IMR-90 (cell line): ENCODE results near the gene ITPR2. TPM values are rescaled to one million over a fixed set of nuclear protein-coding genes. Genes with fewer than 3 reads are reported as not detected.

Experiments used
- ATAC-seq: fragments of 200-7000 bp; cut with Tn5 transposase; 2 replicates; pipeline ENCODE4 v1.9.1; 2020; ENCODE audit warnings: low read depth, mild to moderate bottlenecking, moderate library complexity
- BruUV-seq: library from RNA; stranded (reverse); fragments of 400-500 nt; replicated peaks from 2 replicates; lab custom pipeline; 2021; lab: Mats Ljungman, UMichigan
- CTCF ChIA-PET: fragments of 300-600 bp; formaldehyde crosslinking; extraction: SDS; loops from one replicate; lab custom pipeline; 2021; ENCODE audit warnings: antibody characterized with exemption; lab: Yijun Ruan, JAX
- POLR2A ChIA-PET: fragments of 300-600 bp; sonication (Branson Sonifier 250); formaldehyde crosslinking; loops from one replicate; lab custom pipeline; 2022; ENCODE audit warnings: antibody characterized with exemption; ENCODE audit not compliant: unreplicated experiment; lab: Charles Lee
- DNase-seq: peaks from one replicate; pipeline ENCODE4 v3.0.0; 2013
- H2AFZ ChIP-seq: replicated peaks from 2 replicates; pipeline ENCODE3; 2013; ENCODE audit warnings: low read length, mild to moderate bottlenecking; ENCODE audit not compliant: poor library complexity
- H2AK5ac ChIP-seq: 2 replicates; pipeline ENCODE4 v1.6.1; 2013; ENCODE audit warnings: low read depth, low read length, inconsistent platforms
- H2AK9ac ChIP-seq: replicated peaks from 2 replicates; pipeline ENCODE3; 2013; ENCODE audit warnings: mild to moderate bottlenecking, low read depth, low read length, moderate library complexity; ENCODE audit not compliant: poor library complexity
- H2BK120ac ChIP-seq: 2 replicates; pipeline ENCODE4 v1.6.1; 2013; ENCODE audit warnings: low read depth, low read length, inconsistent platforms
- H2BK15ac ChIP-seq: 3 replicates; pipeline ENCODE4 v1.6.1; 2013; ENCODE audit warnings: low read depth, low read length, inconsistent platforms
- H2BK20ac ChIP-seq: 2 replicates; pipeline ENCODE4 v1.6.1; 2013; ENCODE audit warnings: low read depth, mild to moderate bottlenecking, inconsistent platforms, low read length, moderate library complexity
- H2BK5ac ChIP-seq: 2 replicates; pipeline ENCODE4 v1.6.1; 2013; ENCODE audit warnings: mild to moderate bottlenecking, low read depth, low read length, inconsistent platforms; ENCODE audit not compliant: poor library complexity, severe bottlenecking
- H3K14ac ChIP-seq: replicated peaks from 2 replicates; pipeline ENCODE4 v1.6.1; 2013; ENCODE audit warnings: low read depth, low read length, inconsistent platforms
- H3K18ac ChIP-seq: 2 replicates; pipeline ENCODE4 v1.6.1; 2013; ENCODE audit warnings: low read depth, low read length, control low read depth
- H3K23ac ChIP-seq: 2 replicates; pipeline ENCODE4 v1.6.1; 2013; ENCODE audit warnings: low read depth, low read length, inconsistent platforms
- H3K27ac ChIP-seq: 2 replicates; pipeline ENCODE4 v1.5.1; 2013; ENCODE audit warnings: mild to moderate bottlenecking, control low read depth, low read length; ENCODE audit not compliant: insufficient read depth
- H3K27me3 ChIP-seq: 2 replicates; pipeline ENCODE4 v1.6.1; 2013; ENCODE audit warnings: low read length; ENCODE audit not compliant: control insufficient read depth, insufficient read depth
- H3K36me3 ChIP-seq: 2 replicates; pipeline ENCODE4 v1.6.1; 2013; ENCODE audit warnings: low read length, mixed read lengths; ENCODE audit not compliant: control insufficient read depth, insufficient read depth
- H3K4ac ChIP-seq: 2 replicates; pipeline ENCODE4 v1.6.1; 2013; ENCODE audit warnings: low read depth, low read length, inconsistent platforms
- H3K4me1 ChIP-seq: 2 replicates; pipeline ENCODE4 v1.6.1; 2013; ENCODE audit warnings: low read length, mixed read lengths; ENCODE audit not compliant: control insufficient read depth, insufficient read depth
- H3K4me2 ChIP-seq: 2 replicates; pipeline ENCODE4 v1.6.1; 2013; ENCODE audit warnings: low read depth, mild to moderate bottlenecking, control low read depth, low read length, moderate library complexity
- H3K4me3 ChIP-seq: 2 replicates; pipeline ENCODE4 v1.5.1; 2013; ENCODE audit warnings: low read depth, mild to moderate bottlenecking, control low read depth, low read length, moderate library complexity; ENCODE audit not compliant: insufficient read depth
- H3K56ac ChIP-seq: 2 replicates; pipeline ENCODE4 v1.6.1; 2013; ENCODE audit warnings: low read length, inconsistent platforms; ENCODE audit not compliant: insufficient read depth; ENCODE audit errors: extremely low read depth
- H3K79me1 ChIP-seq, 2 experiments: 2 replicates each; pipeline ENCODE4 v1.6.1; 2013; ENCODE audit warnings: low read length in 2 of 2, inconsistent platforms in 1 of 2, low read depth in 1 of 2
- H3K9ac ChIP-seq: 2 replicates; pipeline ENCODE4 v1.6.1; 2013; ENCODE audit warnings: low read depth, low read length, control low read depth
- H3K9me1 ChIP-seq: 2 replicates; pipeline ENCODE4 v1.6.1; 2013; ENCODE audit warnings: low read length, inconsistent platforms; ENCODE audit not compliant: insufficient read depth
- H3K9me3 ChIP-seq: 2 replicates; pipeline ENCODE4 v1.6.1; 2013; ENCODE audit warnings: low read length; ENCODE audit not compliant: control insufficient read depth, insufficient read depth
- H4K20me1 ChIP-seq: 2 replicates; pipeline ENCODE4 v1.6.1; 2013; ENCODE audit warnings: low read length, inconsistent platforms; ENCODE audit not compliant: insufficient read depth
- H4K5ac ChIP-seq: 2 replicates; pipeline ENCODE4 v1.6.1; 2013; ENCODE audit warnings: mild to moderate bottlenecking, low read depth, low read length, control low read depth
- H4K8ac ChIP-seq, 2 experiments: 2 replicates each; pipeline ENCODE4 v1.6.1; 2013; ENCODE audit warnings: low read depth in 2 of 2, low read length in 2 of 2, control low read depth in 1 of 2, inconsistent platforms in 1 of 2
- H4K91ac ChIP-seq: 2 replicates; pipeline ENCODE4 v1.6.1; 2013; ENCODE audit warnings: low read depth, low read length, inconsistent platforms; ENCODE audit not compliant: insufficient read depth
- BHLHE40 ChIP-seq: fragments of 150-350 bp; IDR thresholded peaks from 2 replicates; pipeline ENCODE4 v1.6.1; 2016; ENCODE audit warnings: mild to moderate bottlenecking, low read depth, low read length
- CHD1 ChIP-seq: IDR thresholded peaks from 2 replicates; pipeline ENCODE4 v1.6.1; 2012; ENCODE audit warnings: low read depth, low read length, improper control_type of control experiment
- ELK1 ChIP-seq: fragments of 150-350 bp; IDR thresholded peaks from 2 replicates; pipeline ENCODE4 v1.6.1; 2016; ENCODE audit warnings: low read depth, mild to moderate bottlenecking, low read length, moderate library complexity, borderline replicate concordance
- FOS ChIP-seq: fragments of 150-350 bp; IDR thresholded peaks from 2 replicates; pipeline ENCODE4 v1.6.1; 2016; ENCODE audit warnings: low read depth, low read length
- MAFK ChIP-seq: IDR thresholded peaks from 2 replicates; pipeline ENCODE4 v1.6.1; 2012; ENCODE audit warnings: low read depth, low read length, improper control_type of control experiment
- MAZ ChIP-seq: IDR thresholded peaks from 2 replicates; pipeline ENCODE4 v1.6.1; 2012; ENCODE audit warnings: low read depth, mild to moderate bottlenecking, low read length, improper control_type of control experiment, moderate library complexity, borderline replicate concordance
- MXI1 ChIP-seq: IDR thresholded peaks from 2 replicates; pipeline ENCODE4 v1.6.1; 2012; ENCODE audit warnings: low read depth, mild to moderate bottlenecking, low read length, moderate library complexity, borderline replicate concordance
- POLR2A ChIP-seq: IDR thresholded peaks from 2 replicates; pipeline ENCODE4 v1.6.1; 2012; ENCODE audit warnings: mild to moderate bottlenecking, low read depth, low read length
- RAD21 ChIP-seq: IDR thresholded peaks from 2 replicates; pipeline ENCODE4 v1.6.1; 2012; ENCODE audit warnings: low read length, improper control_type of control experiment
- RCOR1 ChIP-seq: IDR thresholded peaks from 2 replicates; pipeline ENCODE4 v1.6.1; 2012; ENCODE audit warnings: mild to moderate bottlenecking, low read length, improper control_type of control experiment; ENCODE audit not compliant: insufficient replicate concordance
- SMC3 ChIP-seq: fragments of 150-350 bp; IDR thresholded peaks from 2 replicates; pipeline ENCODE4 v1.6.1; 2016; ENCODE audit warnings: low read depth, mild to moderate bottlenecking, antibody characterized with exemption, low read length, moderate library complexity
- USF2 ChIP-seq: fragments of 150-350 bp; IDR thresholded peaks from 2 replicates; pipeline ENCODE4 v1.6.1; 2017; ENCODE audit warnings: mild to moderate bottlenecking, antibody characterized with exemption, low read length, low read depth
- WGBS, 2 experiments: methylation state at CpG; one replicate each; pipeline versions ENCODE4 v1.1.5 to v1.1.7; 2013; ENCODE audit warnings: missing lambda C conversion rate in 2 of 2; ENCODE audit not compliant: insufficient read length in 1 of 2; ENCODE audit errors: extremely low coverage in 2 of 2; 5-methylcytosine and 5-hydroxymethylcytosine counted together
- dilution Hi-C: fragments of 300-500 bp; cut with HindIII; formaldehyde crosslinking; loops from one replicate; pipeline ENCODE4 v1.14.3; 2018; ENCODE audit warnings: low sequenced_read_pairs; ENCODE audit not compliant: unreplicated experiment
- in situ Hi-C: fragments of 300-500 bp; cut with MboI; formaldehyde crosslinking; loops from 3 replicates; pipeline ENCODE4 v1.14.3; 2019; ENCODE audit warnings: low sequenced_read_pairs, inconsistent platforms, mixed read lengths
- intact Hi-C: fragments of 100-400 bp; cut with micrococcal nuclease; formaldehyde crosslinking; loops from 2 replicates; pipeline ENCODE4 v1.10.0; 2022
- polyA plus RNA-seq, 3 experiments: library from polyadenylated mRNA; depleted of rRNA; stranded (reverse); fragments of >200 nt; gene quantifications; 2 replicates each; pipeline ENCODE4 v1.2.3, GENCODE V29; 2012; ENCODE audit warnings: low replicate concordance in 1 of 3
- total RNA-seq: library from RNA; depleted of rRNA; stranded (reverse); fragments of >200 nt; gene quantifications from 2 replicates; pipeline ENCODE4 v1.2.3, GENCODE V29; 2012
- TF ChIP-seq, protein P1 (sequence below): conservative IDR thresholded peaks from 2 replicates; pipeline ENCODE4 v1.5.1; 2012; ENCODE audit warnings: mild to moderate bottlenecking, low read depth, low read length, improper control_type of control experiment

Gene ITPR2
- total and polyA plus RNA-seq, 2 of the 4 experiments (the other 2 are of a cell fraction), result 1.2 to 9.0 TPM

DNA sequence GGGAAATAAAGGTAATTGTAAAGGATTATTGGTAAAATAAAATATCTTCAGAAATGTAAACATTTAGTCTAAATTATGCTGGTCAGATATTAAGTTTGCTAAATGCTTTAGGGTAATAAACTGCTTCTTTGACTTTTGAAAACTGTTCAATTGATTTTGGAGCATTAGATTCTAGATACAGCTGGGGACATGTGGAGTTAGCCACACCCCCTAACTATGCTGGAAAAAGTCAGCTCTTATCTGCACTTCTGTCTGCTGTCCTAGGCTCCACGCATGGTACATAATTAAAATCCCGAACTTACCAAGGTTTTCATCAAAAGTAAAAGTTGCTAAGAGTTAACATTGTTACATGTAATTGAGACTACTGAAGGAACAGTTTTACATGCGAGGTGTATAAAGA lies 78.8 kb downstream of the ITPR2 start:
- BruUV-seq, result no TSS peak
- H3K56ac ChIP-seq, result no peak overlapping the region
- no peak overlapping the region for H2AFZ ChIP-seq
- no peak overlapping the region for H3K4ac ChIP-seq
- H3K9ac ChIP-seq, result no peak overlapping the region
- H3K14ac ChIP-seq, result no peak overlapping the region
- H3K79me1 ChIP-seq, result no peaks in the 10 kb centered on the region
- intact Hi-C loops, result no loop called here
- H3K36me3 ChIP-seq, result no peaks in the 10 kb centered on the region
- ATAC-seq, result no peak
- H3K27me3 ChIP-seq, result no peaks in the 10 kb centered on the region
- no peak overlapping the region for H3K27ac ChIP-seq
- 0 out of 2 replicates have a peak, but pooled peaks cover 2% of the 10 kb centered on the region for H3K9me3 ChIP-seq
- H2AK9ac ChIP-seq, result no peak overlapping the region
- no peak overlapping the region for H2BK5ac ChIP-seq
- in situ Hi-C loops, result no loop called here
- ChIA-PET POLR2A (no interaction called here), CTCF (no interaction called here)
- H3K4me1 ChIP-seq, result no peaks in the 10 kb centered on the region; the same call in 1 of the 2 replicates
- no peak for TF ChIP-seq ELK1
- no peak for TF ChIP-seq MAFK
- no peak for TF ChIP-seq FOS
- TF ChIP-seq BHLHE40, result no peak
- TF ChIP-seq USF2, result no peak
- TF ChIP-seq, protein P1, sequence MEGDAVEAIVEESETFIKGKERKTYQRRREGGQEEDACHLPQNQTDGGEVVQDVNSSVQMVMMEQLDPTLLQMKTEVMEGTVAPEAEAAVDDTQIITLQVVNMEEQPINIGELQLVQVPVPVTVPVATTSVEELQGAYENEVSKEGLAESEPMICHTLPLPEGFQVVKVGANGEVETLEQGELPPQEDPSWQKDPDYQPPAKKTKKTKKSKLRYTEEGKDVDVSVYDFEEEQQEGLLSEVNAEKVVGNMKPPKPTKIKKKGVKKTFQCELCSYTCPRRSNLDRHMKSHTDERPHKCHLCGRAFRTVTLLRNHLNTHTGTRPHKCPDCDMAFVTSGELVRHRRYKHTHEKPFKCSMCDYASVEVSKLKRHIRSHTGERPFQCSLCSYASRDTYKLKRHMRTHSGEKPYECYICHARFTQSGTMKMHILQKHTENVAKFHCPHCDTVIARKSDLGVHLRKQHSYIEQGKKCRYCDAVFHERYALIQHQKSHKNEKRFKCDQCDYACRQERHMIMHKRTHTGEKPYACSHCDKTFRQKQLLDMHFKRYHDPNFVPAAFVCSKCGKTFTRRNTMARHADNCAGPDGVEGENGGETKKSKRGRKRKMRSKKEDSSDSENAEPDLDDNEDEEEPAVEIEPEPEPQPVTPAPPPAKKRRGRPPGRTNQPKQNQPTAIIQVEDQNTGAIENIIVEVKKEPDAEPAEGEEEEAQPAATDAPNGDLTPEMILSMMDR, result no peak
- no peak for TF ChIP-seq MXI1
- no peak for TF ChIP-seq RAD21
- no peak for TF ChIP-seq SMC3
- TF ChIP-seq CHD1, result no peak
- no peak for TF ChIP-seq RCOR1
- no peak for TF ChIP-seq POLR2A
- no peak for TF ChIP-seq MAZ
- no peak overlapping the region for H2AK5ac ChIP-seq
- H2BK15ac ChIP-seq, result no peak overlapping the region
- WGBS, 2 experiments, result 100% methylated on average over 1 of the region's 3 CpGs; no CpG with 5 or more reads in 1 of the 2 experiments
- no peaks in the 10 kb centered on the region for H3K9me1 ChIP-seq
- no peak overlapping the region for H4K8ac ChIP-seq
- no peak for DNase-seq
- H3K4me2 ChIP-seq, result no peak overlapping the region
- no peak overlapping the region for H4K5ac ChIP-seq
- no peak overlapping the region for H4K91ac ChIP-seq
- no peak overlapping the region for H2BK20ac ChIP-seq
- H3K18ac ChIP-seq, result no peak overlapping the region
- dilution Hi-C loops, result no loop called here
- H4K20me1 ChIP-seq, result no peaks in the 10 kb centered on the region
- no peak overlapping the region for H2BK120ac ChIP-seq
- no peak overlapping the region for H3K23ac ChIP-seq
- no peak overlapping the region for H3K4me3 ChIP-seq
